ENCODE data around the gene SYT7. TPM values are rescaled to one million over a fixed set of nuclear protein-coding genes. Genes with fewer than 3 reads are reported as not detected.

The SYT7 gene
- total and polyA plus RNA-seq, 4 donors: 2.1 to 114 (median 30.8) TPM

DNA sequence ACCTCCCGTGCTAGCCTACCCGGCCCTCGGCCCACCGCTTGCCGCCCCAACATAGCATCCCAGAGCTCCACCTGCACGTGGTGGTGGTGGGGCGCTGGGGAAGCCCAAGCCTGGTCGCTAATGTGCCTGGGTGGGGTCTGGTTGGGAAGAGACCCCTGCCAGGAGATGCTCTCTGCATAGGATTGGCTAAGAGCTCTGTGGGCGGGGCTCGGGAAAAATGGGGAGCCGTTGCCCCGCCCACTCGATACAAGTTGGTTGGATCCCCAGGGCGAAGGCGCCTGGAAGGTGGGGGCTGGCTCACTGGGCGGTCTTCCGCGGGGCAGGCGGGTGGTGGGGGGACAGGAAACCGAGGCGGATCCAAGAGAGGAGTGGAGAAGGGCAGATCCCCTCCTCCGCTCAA lies 64.7 kb downstream of the SYT7 start:
- no peak overlapping the region for H3K4me3 ChIP-seq (ENCODE audit: low read depth in 1 of 3, low read length in 3 of 3)
- no peak overlapping the region for H3K27ac ChIP-seq (ENCODE audit: low read depth in 1 of 2, low read length in 2 of 2)
- TF ChIP-seq HNF4G (IDR thresholded peaks at IDR 0.05) (no peak), RXRA (IDR thresholded peaks at IDR 0.05) (no peak), TAF1 (conservative IDR thresholded peaks at IDR 0.05) (no peak), GABPA (IDR thresholded peaks at IDR 0.05 in 1 of 2, conservative IDR thresholded peaks at IDR 0.05 in 1 of 2) (no peak), NR2F2 (IDR thresholded peaks at IDR 0.05) (no peak), HNF4A (conservative IDR thresholded peaks at IDR 0.05) (no peak), SP1 (IDR thresholded peaks at IDR 0.05) (no peak), FOXA2 (IDR thresholded peaks at IDR 0.05) (no peak), EGR1 (IDR thresholded peaks at IDR 0.05; ENCODE audit: low read depth in 2 of 2) (no peak), RAD21 (IDR thresholded peaks at IDR 0.05) (no peak), YY1 (IDR thresholded peaks at IDR 0.05) (no peak), FOXA1 (IDR thresholded peaks at IDR 0.05) (no peak), JUND (IDR thresholded peaks at IDR 0.05) (no peak)
- TF ChIP-seq, protein P1, sequence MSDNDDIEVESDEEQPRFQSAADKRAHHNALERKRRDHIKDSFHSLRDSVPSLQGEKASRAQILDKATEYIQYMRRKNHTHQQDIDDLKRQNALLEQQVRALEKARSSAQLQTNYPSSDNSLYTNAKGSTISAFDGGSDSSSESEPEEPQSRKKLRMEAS (IDR thresholded peaks at IDR 0.05): no peak
- TF ChIP-seq, protein P2, sequence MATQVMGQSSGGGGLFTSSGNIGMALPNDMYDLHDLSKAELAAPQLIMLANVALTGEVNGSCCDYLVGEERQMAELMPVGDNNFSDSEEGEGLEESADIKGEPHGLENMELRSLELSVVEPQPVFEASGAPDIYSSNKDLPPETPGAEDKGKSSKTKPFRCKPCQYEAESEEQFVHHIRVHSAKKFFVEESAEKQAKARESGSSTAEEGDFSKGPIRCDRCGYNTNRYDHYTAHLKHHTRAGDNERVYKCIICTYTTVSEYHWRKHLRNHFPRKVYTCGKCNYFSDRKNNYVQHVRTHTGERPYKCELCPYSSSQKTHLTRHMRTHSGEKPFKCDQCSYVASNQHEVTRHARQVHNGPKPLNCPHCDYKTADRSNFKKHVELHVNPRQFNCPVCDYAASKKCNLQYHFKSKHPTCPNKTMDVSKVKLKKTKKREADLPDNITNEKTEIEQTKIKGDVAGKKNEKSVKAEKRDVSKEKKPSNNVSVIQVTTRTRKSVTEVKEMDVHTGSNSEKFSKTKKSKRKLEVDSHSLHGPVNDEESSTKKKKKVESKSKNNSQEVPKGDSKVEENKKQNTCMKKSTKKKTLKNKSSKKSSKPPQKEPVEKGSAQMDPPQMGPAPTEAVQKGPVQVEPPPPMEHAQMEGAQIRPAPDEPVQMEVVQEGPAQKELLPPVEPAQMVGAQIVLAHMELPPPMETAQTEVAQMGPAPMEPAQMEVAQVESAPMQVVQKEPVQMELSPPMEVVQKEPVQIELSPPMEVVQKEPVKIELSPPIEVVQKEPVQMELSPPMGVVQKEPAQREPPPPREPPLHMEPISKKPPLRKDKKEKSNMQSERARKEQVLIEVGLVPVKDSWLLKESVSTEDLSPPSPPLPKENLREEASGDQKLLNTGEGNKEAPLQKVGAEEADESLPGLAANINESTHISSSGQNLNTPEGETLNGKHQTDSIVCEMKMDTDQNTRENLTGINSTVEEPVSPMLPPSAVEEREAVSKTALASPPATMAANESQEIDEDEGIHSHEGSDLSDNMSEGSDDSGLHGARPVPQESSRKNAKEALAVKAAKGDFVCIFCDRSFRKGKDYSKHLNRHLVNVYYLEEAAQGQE (IDR thresholded peaks at IDR 0.05): no peak
- no peak for DNase-seq (ENCODE audit: low spot score)
- H3K36me3 ChIP-seq (ENCODE audit: control insufficient read depth in 4 of 4, insufficient read depth in 3 of 4, low read depth in 1 of 4, low read length in 3 of 4): peaks cover 0 to 20% (median 3%) of the 10 kb centered on the region in 4 donors
- H3K9ac ChIP-seq (ENCODE audit: low read depth in 1 of 2, low read length in 2 of 2): no peak overlapping the region
- peaks cover 0 to 8% (median 0%) of the 10 kb centered on the region in 4 donors for H3K4me1 ChIP-seq (ENCODE audit: control insufficient read depth in 4 of 4, insufficient read depth in 4 of 4, low read length in 3 of 4)
- no peaks in the 10 kb centered on the region for H3K27me3 ChIP-seq (ENCODE audit: control insufficient read depth in 4 of 4, insufficient read depth in 4 of 4, low read length in 3 of 4)
- no peaks in the 10 kb centered on the region for H3K9me3 ChIP-seq (ENCODE audit: control insufficient read depth in 4 of 4, low read length in 3 of 4)
- 54% methylated on average over 22 of the region's 22 CpGs for WGBS

DNA sequence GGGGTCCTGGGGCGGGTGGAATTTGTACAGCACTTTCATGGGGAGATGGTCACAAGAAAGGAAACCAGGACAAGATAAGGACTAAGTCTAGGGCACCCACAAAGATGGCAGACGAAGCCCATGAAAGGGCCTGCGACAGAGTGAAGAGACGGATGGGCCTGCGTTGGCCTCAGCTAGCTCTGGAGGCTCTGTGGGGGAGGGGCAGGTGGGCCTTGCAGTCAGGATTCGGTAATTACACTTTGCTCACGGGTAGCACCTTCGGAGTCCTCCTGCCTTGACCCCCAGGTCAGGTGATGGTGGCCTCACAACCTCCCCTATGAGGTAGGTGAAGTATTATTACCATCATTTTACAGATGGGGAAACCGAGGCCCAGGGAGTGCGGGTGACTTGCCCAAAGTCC lies 65.2 kb downstream of the SYT7 start:
- WGBS: 82% methylated on average over 10 of the region's 10 CpGs
- Histone ChIP-seq H3K4me1 (ENCODE audit: control insufficient read depth in 4 of 4, insufficient read depth in 4 of 4, low read length in 3 of 4) (peaks cover 0 to 8% (median 0%) of the 10 kb centered on the region in 4 donors), H3K36me3 (ENCODE audit: control insufficient read depth in 4 of 4, insufficient read depth in 3 of 4, low read depth in 1 of 4, low read length in 3 of 4) (peaks cover 0 to 15% (median 2%) of the 10 kb centered on the region in 4 donors), H3K27ac (ENCODE audit: low read depth in 1 of 2, low read length in 2 of 2) (no peak overlapping the region), H3K27me3 (ENCODE audit: control insufficient read depth in 4 of 4, insufficient read depth in 4 of 4, low read length in 3 of 4) (no peaks in the 10 kb centered on the region), H3K9me3 (ENCODE audit: control insufficient read depth in 4 of 4, low read length in 3 of 4) (no peaks in the 10 kb centered on the region), H3K4me3 (ENCODE audit: low read depth in 1 of 3, low read length in 3 of 3) (no peak overlapping the region), H3K9ac (ENCODE audit: low read depth in 1 of 2, low read length in 2 of 2) (no peak overlapping the region)
- TF ChIP-seq YY1 (IDR thresholded peaks at IDR 0.05) (no peak), HNF4A (conservative IDR thresholded peaks at IDR 0.05) (no peak), EGR1 (IDR thresholded peaks at IDR 0.05; ENCODE audit: low read depth in 2 of 2) (no peak), NR2F2 (IDR thresholded peaks at IDR 0.05) (no peak), RAD21 (IDR thresholded peaks at IDR 0.05) (no peak), FOXA1 (IDR thresholded peaks at IDR 0.05) (no peak), JUND (IDR thresholded peaks at IDR 0.05) (no peak), ATF3 (IDR thresholded peaks at IDR 0.05) (no peak), RXRA (IDR thresholded peaks at IDR 0.05) (no peak), CTCF (IDR thresholded peaks at IDR 0.05; ENCODE audit: low read depth, low read length, missing input control) (no peak), GABPA (IDR thresholded peaks at IDR 0.05 in 1 of 2, conservative IDR thresholded peaks at IDR 0.05 in 1 of 2) (no peak), FOXA2 (IDR thresholded peaks at IDR 0.05) (no peak), HNF4G (IDR thresholded peaks at IDR 0.05) (no peak), TAF1 (conservative IDR thresholded peaks at IDR 0.05) (no peak), SP1 (IDR thresholded peaks at IDR 0.05) (no peak)
- TF ChIP-seq, protein P2 (IDR thresholded peaks at IDR 0.05): no peak
- TF ChIP-seq, protein P3, sequence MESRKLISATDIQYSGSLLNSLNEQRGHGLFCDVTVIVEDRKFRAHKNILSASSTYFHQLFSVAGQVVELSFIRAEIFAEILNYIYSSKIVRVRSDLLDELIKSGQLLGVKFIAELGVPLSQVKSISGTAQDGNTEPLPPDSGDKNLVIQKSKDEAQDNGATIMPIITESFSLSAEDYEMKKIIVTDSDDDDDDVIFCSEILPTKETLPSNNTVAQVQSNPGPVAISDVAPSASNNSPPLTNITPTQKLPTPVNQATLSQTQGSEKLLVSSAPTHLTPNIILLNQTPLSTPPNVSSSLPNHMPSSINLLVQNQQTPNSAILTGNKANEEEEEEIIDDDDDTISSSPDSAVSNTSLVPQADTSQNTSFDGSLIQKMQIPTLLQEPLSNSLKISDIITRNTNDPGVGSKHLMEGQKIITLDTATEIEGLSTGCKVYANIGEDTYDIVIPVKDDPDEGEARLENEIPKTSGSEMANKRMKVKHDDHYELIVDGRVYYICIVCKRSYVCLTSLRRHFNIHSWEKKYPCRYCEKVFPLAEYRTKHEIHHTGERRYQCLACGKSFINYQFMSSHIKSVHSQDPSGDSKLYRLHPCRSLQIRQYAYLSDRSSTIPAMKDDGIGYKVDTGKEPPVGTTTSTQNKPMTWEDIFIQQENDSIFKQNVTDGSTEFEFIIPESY (IDR thresholded peaks at IDR 0.05): no peak
- TF ChIP-seq, protein P1 (IDR thresholded peaks at IDR 0.05): no peak
- no peak for DNase-seq (ENCODE audit: low spot score)

All from liver (tissue), 9 donors.